H9 (cell line): ENCODE results near the gene SLC29A2. TPM values are rescaled to one million over a fixed set of nuclear protein-coding genes. Genes with fewer than 3 reads are reported as not detected.
A peak's percentile ranks its signal among the peaks of the same experiment; 100 is the strongest.

Source experiments
- DNase-seq: peaks from one replicate; pipeline ENCODE4 v3.0.0-alpha.2; 2017
- H2AFZ ChIP-seq: one replicate; pipeline ENCODE4 v1.6.1; 2013; ENCODE audit warnings: mild to moderate bottlenecking, low read length, control low read depth, moderate library complexity
- H2AK5ac ChIP-seq: 2 replicates; pipeline ENCODE4 v1.6.1; 2013; ENCODE audit warnings: low read length, control low read depth, mixed read lengths; ENCODE audit not compliant: insufficient read length
- H2BK120ac ChIP-seq: one replicate; pipeline ENCODE4 v1.6.1; 2013; ENCODE audit warnings: low read depth, mild to moderate bottlenecking, low read length, control low read depth, inconsistent platforms; ENCODE audit not compliant: poor library complexity, severe bottlenecking
- H2BK12ac ChIP-seq: 2 replicates; pipeline ENCODE4 v1.6.1; 2013; ENCODE audit warnings: low read length, control low read depth, mixed read lengths, low read depth; ENCODE audit not compliant: insufficient read length
- H2BK15ac ChIP-seq: 2 replicates; pipeline ENCODE4 v1.6.1; 2013; ENCODE audit warnings: low read depth, low read length, control low read depth
- H2BK20ac ChIP-seq: one replicate; pipeline ENCODE4 v1.6.1; 2013; ENCODE audit warnings: low read depth, mild to moderate bottlenecking, low read length, control low read depth, inconsistent platforms; ENCODE audit not compliant: poor library complexity, severe bottlenecking
- H2BK5ac ChIP-seq: 2 replicates; pipeline ENCODE4 v1.6.1; 2013; ENCODE audit warnings: low read length, control low read depth, mixed read lengths; ENCODE audit not compliant: insufficient read length
- H3K14ac ChIP-seq: 2 replicates; pipeline ENCODE4 v1.6.1; 2013; ENCODE audit warnings: low read length, control low read depth; ENCODE audit not compliant: insufficient read depth
- H3K18ac ChIP-seq: 2 replicates; pipeline ENCODE4 v1.6.1; 2013; ENCODE audit warnings: low read depth, mild to moderate bottlenecking, mixed read lengths, low read length, control low read depth; ENCODE audit not compliant: insufficient read length
- H3K23ac ChIP-seq: 2 replicates; pipeline ENCODE4 v1.6.1; 2013; ENCODE audit warnings: low read length, control low read depth, mixed read lengths, low read depth; ENCODE audit not compliant: insufficient read length
- H3K23me2 ChIP-seq: 2 replicates; pipeline ENCODE4 v1.6.1; 2013; ENCODE audit warnings: low read depth, mild to moderate bottlenecking, mixed read lengths, low read length, control low read depth; ENCODE audit not compliant: insufficient read length, poor library complexity, severe bottlenecking
- H3K27ac ChIP-seq: 2 replicates; pipeline ENCODE4 v1.5.1; 2013; ENCODE audit warnings: low read length, control low read depth, mixed read lengths, low read depth; ENCODE audit not compliant: insufficient read length
- H3K27me3 ChIP-seq: 2 replicates; pipeline ENCODE4 v1.6.1; 2013; ENCODE audit warnings: low read length, control low read depth, inconsistent platforms; ENCODE audit not compliant: insufficient read depth
- H3K4ac ChIP-seq: 2 replicates; pipeline ENCODE4 v1.6.1; 2013; ENCODE audit warnings: low read depth, mild to moderate bottlenecking, control low read depth, inconsistent platforms, low read length, moderate library complexity
- H3K4me1 ChIP-seq: 2 replicates; pipeline ENCODE4 v1.6.1; 2013; ENCODE audit warnings: low read length, control low read depth, inconsistent platforms; ENCODE audit not compliant: insufficient read depth
- H3K4me2 ChIP-seq: 2 replicates; pipeline ENCODE4 v1.6.1; 2013; ENCODE audit warnings: low read length, control low read depth, mixed read lengths; ENCODE audit not compliant: insufficient read length, insufficient read depth
- H3K56ac ChIP-seq: 2 replicates; pipeline ENCODE4 v1.6.1; 2013; ENCODE audit warnings: low read depth, mild to moderate bottlenecking, mixed read lengths, low read length, control low read depth; ENCODE audit not compliant: insufficient read length
- H3K79me1 ChIP-seq: 2 replicates; pipeline ENCODE4 v1.6.1; 2013; ENCODE audit warnings: low read depth, mild to moderate bottlenecking, moderate library complexity, low read length, control low read depth, inconsistent platforms; ENCODE audit not compliant: insufficient read depth, poor library complexity, severe bottlenecking
- H3K79me2 ChIP-seq: 2 replicates; pipeline ENCODE4 v1.6.1; 2013; ENCODE audit warnings: low read length, control low read depth, inconsistent platforms; ENCODE audit not compliant: insufficient read depth
- H3K9ac ChIP-seq: 2 replicates; pipeline ENCODE4 v1.6.1; 2013; ENCODE audit warnings: low read length, control low read depth, mixed read lengths; ENCODE audit not compliant: insufficient read length; ENCODE audit errors: extremely low read depth
- H3K9me3 ChIP-seq: one replicate; pipeline ENCODE4 v1.6.1; 2013; ENCODE audit warnings: low read depth, low read length, inconsistent platforms; ENCODE audit not compliant: control insufficient read depth
- H3T11ph ChIP-seq: one replicate; pipeline ENCODE4 v1.6.1; 2013; ENCODE audit warnings: mild to moderate bottlenecking, low read length, control low read depth, inconsistent platforms
- H4K20me1 ChIP-seq: one replicate; pipeline ENCODE4 v1.6.1; 2013; ENCODE audit not compliant: control insufficient read depth, insufficient read length, insufficient read depth
- H4K5ac ChIP-seq: 2 replicates; pipeline ENCODE4 v1.6.1; 2013; ENCODE audit warnings: low read depth, mild to moderate bottlenecking, mixed read lengths, low read length, control low read depth; ENCODE audit not compliant: insufficient read length
- H4K8ac ChIP-seq: replicated peaks from 2 replicates; pipeline ENCODE4 v1.6.1; 2013; ENCODE audit warnings: low read length, control low read depth, mixed read lengths, low read depth; ENCODE audit not compliant: insufficient read length
- H4K91ac ChIP-seq: 2 replicates; pipeline ENCODE4 v1.6.1; 2013; ENCODE audit warnings: low read depth, mild to moderate bottlenecking, moderate library complexity, mixed read lengths, low read length, control low read depth; ENCODE audit not compliant: insufficient read length
- H3K27ac Mint-ChIP-seq, 3 experiments: 2 replicates in 2 of 3; 3 replicates in 1 of 3; pipeline ENCODE4 v1.8.0; 2020 to 2021; ENCODE audit warnings: mixed read lengths in 3 of 3, mild to moderate bottlenecking in 1 of 3, moderate library complexity in 1 of 3
- H3K27me3 Mint-ChIP-seq: 2 replicates; pipeline ENCODE4 v1.8.0; 2021; ENCODE audit warnings: low read depth, mild to moderate bottlenecking, moderate library complexity, mixed read lengths
- H3K36me3 Mint-ChIP-seq, 3 experiments: 2 replicates in 2 of 3; 3 replicates in 1 of 3; pipeline ENCODE4 v1.8.0; 2020 to 2021; ENCODE audit warnings: low read depth in 3 of 3, mixed read lengths in 3 of 3; ENCODE audit not compliant: insufficient read depth in 1 of 3
- H3K4me1 Mint-ChIP-seq, 2 experiments: 2 replicates each; pipeline ENCODE4 v1.8.0; 2020; ENCODE audit warnings: mixed read lengths in 2 of 2
- H3K4me3 Mint-ChIP-seq, 2 experiments: 2 replicates in 1 of 2; 3 replicates in 1 of 2; pipeline ENCODE4 v1.8.0; 2020 to 2021; ENCODE audit warnings: mild to moderate bottlenecking in 2 of 2, mixed read lengths in 2 of 2, moderate library complexity in 1 of 2
- H3K9me3 Mint-ChIP-seq, 2 experiments: 2 replicates in 1 of 2; 3 replicates in 1 of 2; pipeline ENCODE4 v1.8.0; 2020; ENCODE audit warnings: mild to moderate bottlenecking in 2 of 2, mixed read lengths in 2 of 2, moderate library complexity in 1 of 2
- WGBS: extraction: QIAGEN DNeasy Blood & Tissue Kit; methylation state at CpG from one replicate; pipeline ENCODE4 v1.1.7; 2013; ENCODE audit warnings: missing lambda C conversion rate, low lambda C conversion rate, mixed read lengths; ENCODE audit not compliant: insufficient read length; ENCODE audit errors: extremely low coverage; 5-methylcytosine and 5-hydroxymethylcytosine counted together
- total RNA-seq: library from RNA; stranded (reverse); gene quantifications from 2 replicates; pipeline ENCODE4 v1.2.1, GENCODE V29; 2021
- TF ChIP-seq, protein P1 (sequence below): fragments of 200-600 bp; sonication (generic); conservative IDR thresholded peaks from 3 replicates; pipeline ENCODE4 v1.8.0; 2021; ENCODE audit warnings: antibody characterized with exemption, mild to moderate bottlenecking

The SLC29A2 gene
- total RNA-seq, 1 experiment from 2014 or later: 29.8 TPM

DNA sequence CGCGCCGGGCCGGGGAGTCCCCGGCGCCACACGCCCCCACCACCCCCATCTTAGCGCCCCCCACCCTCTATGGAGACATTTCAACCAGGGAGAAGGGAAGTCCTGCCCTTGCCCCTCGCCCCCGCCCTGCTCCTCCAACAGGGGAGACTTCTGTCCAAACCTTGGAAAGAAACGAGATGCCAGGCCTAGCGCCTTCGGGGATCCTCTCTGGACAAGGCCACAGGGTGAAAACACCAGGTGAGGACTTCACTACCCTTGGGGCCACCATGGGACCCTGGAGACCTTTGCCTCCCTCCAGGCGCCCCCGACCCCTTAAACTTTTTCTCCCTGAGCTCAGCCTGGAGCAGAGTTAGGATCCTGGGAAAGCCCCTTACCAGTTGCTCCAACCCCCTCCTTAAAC, 37.7 kb upstream of the SLC29A2 start:
- peak overlapping the region; percentile 51 to 72 for H3K4me3 Mint-ChIP-seq
- TF ChIP-seq, protein P1, sequence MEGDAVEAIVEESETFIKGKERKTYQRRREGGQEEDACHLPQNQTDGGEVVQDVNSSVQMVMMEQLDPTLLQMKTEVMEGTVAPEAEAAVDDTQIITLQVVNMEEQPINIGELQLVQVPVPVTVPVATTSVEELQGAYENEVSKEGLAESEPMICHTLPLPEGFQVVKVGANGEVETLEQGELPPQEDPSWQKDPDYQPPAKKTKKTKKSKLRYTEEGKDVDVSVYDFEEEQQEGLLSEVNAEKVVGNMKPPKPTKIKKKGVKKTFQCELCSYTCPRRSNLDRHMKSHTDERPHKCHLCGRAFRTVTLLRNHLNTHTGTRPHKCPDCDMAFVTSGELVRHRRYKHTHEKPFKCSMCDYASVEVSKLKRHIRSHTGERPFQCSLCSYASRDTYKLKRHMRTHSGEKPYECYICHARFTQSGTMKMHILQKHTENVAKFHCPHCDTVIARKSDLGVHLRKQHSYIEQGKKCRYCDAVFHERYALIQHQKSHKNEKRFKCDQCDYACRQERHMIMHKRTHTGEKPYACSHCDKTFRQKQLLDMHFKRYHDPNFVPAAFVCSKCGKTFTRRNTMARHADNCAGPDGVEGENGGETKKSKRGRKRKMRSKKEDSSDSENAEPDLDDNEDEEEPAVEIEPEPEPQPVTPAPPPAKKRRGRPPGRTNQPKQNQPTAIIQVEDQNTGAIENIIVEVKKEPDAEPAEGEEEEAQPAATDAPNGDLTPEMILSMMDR: no peak
- no peak overlapping the region for H3K9ac ChIP-seq
- no peak overlapping the region for H2BK5ac ChIP-seq
- peak overlapping the region; percentile 65 for H3K18ac ChIP-seq
- H4K8ac ChIP-seq: no peak overlapping the region
- H3K27ac ChIP-seq: no peak overlapping the region
- H3K23ac ChIP-seq: no peak overlapping the region
- no peaks in the 10 kb centered on the region for H3K9me3 ChIP-seq
- no peak overlapping the region for H2BK120ac ChIP-seq
- no peaks in the 10 kb centered on the region for H4K20me1 ChIP-seq
- no peaks in the 10 kb centered on the region for H3K36me3 Mint-ChIP-seq
- no peak overlapping the region for H2BK12ac ChIP-seq
- no CpG with 5 or more reads among the region's 15 CpGs for WGBS
- no peak overlapping the region for H2AK5ac ChIP-seq
- no peak overlapping the region; the same call in 1 of the 2 replicates for H3K4ac ChIP-seq
- H3K23me2 ChIP-seq: peaks cover 10% of the 10 kb centered on the region
- no peak overlapping the region for H2AFZ ChIP-seq
- no peaks in the 10 kb centered on the region for H3K9me3 Mint-ChIP-seq
- H3K14ac ChIP-seq: peak overlapping the region; percentile 85
- DNase-seq: no peak
- H4K91ac ChIP-seq: no peak overlapping the region
- peaks cover 20% of the 10 kb centered on the region for H3K27me3 Mint-ChIP-seq
- no peak overlapping the region for H3K27ac Mint-ChIP-seq
- no peak overlapping the region for H4K5ac ChIP-seq
- peaks cover 5% of the 10 kb centered on the region for H3K4me1 ChIP-seq
- no peak overlapping the region for H2BK15ac ChIP-seq
- H3K4me1 Mint-ChIP-seq: peaks cover 25 to 26% of the 10 kb centered on the region in 2 experiments
- H2BK20ac ChIP-seq: no peak overlapping the region
- H3K4me2 ChIP-seq: peak overlapping the region; percentile 49
- H3T11ph ChIP-seq: no peak overlapping the region
- H3K27me3 ChIP-seq: no peaks in the 10 kb centered on the region; the same call in 1 of the 2 replicates
- no peaks in the 10 kb centered on the region for H3K79me2 ChIP-seq
- no peak overlapping the region for H3K56ac ChIP-seq
- no peaks in the 10 kb centered on the region for H3K79me1 ChIP-seq
